CD4-positive, alpha-beta memory T cell (primary cell): ENCODE data around the gene RET. TPM values are rescaled to one million over a fixed set of nuclear protein-coding genes. Genes with fewer than 3 reads are reported as not detected.
A peak's percentile ranks its signal among the peaks of the same experiment; 100 is the strongest.

Experiments
- CTCF ChIA-PET: fragments of 350-600 bp; sonication (Branson Sonifier 250); formaldehyde crosslinking; loops from one replicate; lab custom pipeline; 2021; ENCODE audit warnings: inconsistent platforms; ENCODE audit not compliant: partially characterized antibody; lab: Charles Lee
- POLR2A ChIA-PET: fragments of 350-600 bp; sonication (Branson Sonifier 250); formaldehyde crosslinking; loops from one replicate; lab custom pipeline; 2021; ENCODE audit not compliant: partially characterized antibody; lab: Charles Lee
- DNase-seq, 5 donors: peaks; one replicate each; pipeline versions ENCODE4 v3.0.0 to v3.0.0-alpha.2; 2020 to 2022; ENCODE audit warnings: mixed read lengths in 1 of 5
- H3K27ac ChIP-seq: one replicate; pipeline ENCODE4 v1.7.0; 2013; ENCODE audit warnings: low read depth, low read length
- H3K27me3 ChIP-seq: 2 replicates; pipeline ENCODE4 v1.7.0; 2013; ENCODE audit warnings: mild to moderate bottlenecking, low read length, moderate library complexity; ENCODE audit not compliant: insufficient read depth
- H3K36me3 ChIP-seq: 2 replicates; pipeline ENCODE4 v1.7.0; 2013; ENCODE audit warnings: mild to moderate bottlenecking, low read length, moderate library complexity; ENCODE audit not compliant: insufficient read depth
- H3K4me1 ChIP-seq: 2 replicates; pipeline ENCODE4 v1.7.0; 2013; ENCODE audit warnings: mild to moderate bottlenecking, low read length, moderate library complexity; ENCODE audit not compliant: insufficient read depth
- H3K4me3 ChIP-seq, 2 donors: one replicate each; pipeline ENCODE4 v1.7.0; 2013; ENCODE audit warnings: low read length in 2 of 2, mild to moderate bottlenecking in 1 of 2
- H3K9me3 ChIP-seq, 2 donors: one replicate each; pipeline ENCODE4 v1.7.0; 2013; ENCODE audit warnings: low read length in 2 of 2, control low read depth in 1 of 2; ENCODE audit not compliant: control insufficient read depth in 1 of 2
- H3K27ac Mint-ChIP-seq, 7 donors: one replicate each; pipeline ENCODE4 v1.8.0; 2020 to 2021; ENCODE audit warnings: mixed read lengths in 7 of 7, mild to moderate bottlenecking in 6 of 7, inconsistent platforms in 3 of 7, moderate library complexity in 3 of 7
- H3K27me3 Mint-ChIP-seq, 2 donors: one replicate each; pipeline ENCODE4 v1.8.0; 2020 to 2021; ENCODE audit warnings: mixed read lengths in 2 of 2
- H3K36me3 Mint-ChIP-seq, 2 donors: one replicate each; pipeline ENCODE4 v1.8.0; 2020 to 2021; ENCODE audit warnings: mixed read lengths in 2 of 2, inconsistent platforms in 1 of 2, mild to moderate bottlenecking in 1 of 2
- H3K4me1 Mint-ChIP-seq, 4 donors: one replicate each; pipeline ENCODE4 v1.8.0; 2020 to 2021; ENCODE audit warnings: mixed read lengths in 4 of 4, mild to moderate bottlenecking in 1 of 4
- H3K4me3 Mint-ChIP-seq, 8 donors: one replicate each; pipeline ENCODE4 v1.8.0; 2020 to 2021; ENCODE audit warnings: mixed read lengths in 8 of 8, mild to moderate bottlenecking in 7 of 8, moderate library complexity in 6 of 8, inconsistent platforms in 3 of 8
- H3K9me3 Mint-ChIP-seq, 8 donors: one replicate each; pipeline ENCODE4 v1.8.0; 2020 to 2021; ENCODE audit warnings: mixed read lengths in 8 of 8, mild to moderate bottlenecking in 5 of 8, inconsistent platforms in 3 of 8, moderate library complexity in 1 of 8
- intact Hi-C: fragments of 100-400 bp; cut with micrococcal nuclease; formaldehyde crosslinking; loops from one replicate; pipeline ENCODE4 v1.15.1; 2023
- polyA plus RNA-seq, 2 donors: library from polyadenylated mRNA; unstranded; fragments of 300-500 nt; fragmentation: Illumina TruSeq; gene quantifications; one replicate each; pipeline ENCODE4 v1.2.3, GENCODE V29; 2021
- total RNA-seq, 2 experiments: library from RNA; stranded (reverse); gene quantifications; one replicate each; pipeline ENCODE4 v1.2.3, GENCODE V29; 2021

The RET gene
- total and polyA plus RNA-seq, 4 experiments from 2014 or later: not detected

GRCh38 chr10:43037440-43037839, 39.4 kb upstream of the RET start:
- Histone ChIP-seq H3K9me3 (no peaks in the 10 kb centered on the region), H3K27me3 (no peaks in the 10 kb centered on the region), H3K4me3 (no peak overlapping the region), H3K27ac (no peak overlapping the region), H3K36me3 (no peaks in the 10 kb centered on the region), H3K4me1 (no peaks in the 10 kb centered on the region)
- Mint-ChIP-seq H3K27ac (no peak overlapping the region), H3K36me3 (no peaks in the 10 kb centered on the region), H3K4me1 (peaks cover 0 to 10% (median 3%) of the 10 kb centered on the region in 4 donors), H3K4me3 (no peak overlapping the region), H3K9me3 (peaks cover 3 to 17% (median 10%) of the 10 kb centered on the region in 8 donors), H3K27me3 (no peaks in the 10 kb centered on the region)
- no peak for DNase-seq
- intact Hi-C loops: no loop called here
- ChIA-PET POLR2A (no interaction called here), CTCF (no interaction called here)

GRCh38 chr10:43037942-43038782, 38.7 kb upstream of the RET start:
- POLR2A ChIA-PET: no interaction called here
- Mint-ChIP-seq H3K36me3 (no peaks in the 10 kb centered on the region), H3K27ac (peak overlapping the region in 1 of 7 donors; percentile 50), H3K27me3 (no peaks in the 10 kb centered on the region), H3K9me3 (peaks cover 0 to 10% (median 4%) of the 10 kb centered on the region in 8 donors), H3K4me3 (no peak overlapping the region), H3K4me1 (peaks cover 0 to 10% (median 3%) of the 10 kb centered on the region in 4 donors)
- Histone ChIP-seq H3K36me3 (no peaks in the 10 kb centered on the region), H3K4me3 (no peak overlapping the region), H3K4me1 (no peaks in the 10 kb centered on the region), H3K27ac (no peak overlapping the region), H3K27me3 (no peaks in the 10 kb centered on the region), H3K9me3 (no peaks in the 10 kb centered on the region)
- CTCF ChIA-PET: interaction anchor here (1.2 kb wide), 1 partner anchor 21 kb away, joined by 3 read pairs; no protein-coding TSS in a partner anchor
- intact Hi-C loops: no loop called here
- no peak for DNase-seq

GRCh38 chr10:43038783-43039623, 37.9 kb upstream of the RET start:
- POLR2A ChIA-PET: no interaction called here
- Mint-ChIP-seq H3K4me3 (no peak overlapping the region), H3K27ac (no peak overlapping the region), H3K36me3 (no peaks in the 10 kb centered on the region), H3K9me3 (peaks cover 0 to 3% (median 2%) of the 10 kb centered on the region in 8 donors), H3K4me1 (peaks cover 0 to 10% (median 3%) of the 10 kb centered on the region in 4 donors), H3K27me3 (no peaks in the 10 kb centered on the region)
- CTCF ChIA-PET: interaction anchor here (1.2 kb wide), 1 partner anchor 20 kb away, joined by 3 read pairs; no protein-coding TSS in a partner anchor
- H3K4me3 ChIP-seq: no peak overlapping the region
- H3K27me3 ChIP-seq: no peaks in the 10 kb centered on the region
- H3K9me3 ChIP-seq: no peaks in the 10 kb centered on the region
- DNase-seq: no peak
- H3K36me3 ChIP-seq: no peaks in the 10 kb centered on the region
- no peaks in the 10 kb centered on the region for H3K4me1 ChIP-seq
- intact Hi-C loops: no loop called here
- no peak overlapping the region for H3K27ac ChIP-seq

- H3K9me3 Mint-ChIP-seq: no peaks in the 10 kb centered on the region
- Histone ChIP-seq H3K27me3 (no peaks in the 10 kb centered on the region), H3K4me3 (no peak overlapping the region), H3K9me3 (no peaks in the 10 kb centered on the region), H3K36me3 (no peaks in the 10 kb centered on the region), H3K27ac (no peak overlapping the region), H3K4me1 (no peaks in the 10 kb centered on the region)
- POLR2A ChIA-PET: no interaction called here
- peaks cover 0 to 10% (median 3%) of the 10 kb centered on the region in 4 donors for H3K4me1 Mint-ChIP-seq
- intact Hi-C loops: no loop called here
- no peaks in the 10 kb centered on the region for H3K27me3 Mint-ChIP-seq
- no peak overlapping the region for H3K27ac Mint-ChIP-seq
- CTCF ChIA-PET: interaction anchor here (1.2 kb wide), 1 partner anchor 19 kb away, joined by 3 read pairs; no protein-coding TSS in a partner anchor
- H3K4me3 Mint-ChIP-seq: no peak overlapping the region
- H3K36me3 Mint-ChIP-seq: no peaks in the 10 kb centered on the region
- no peak for DNase-seq
These were observed 37.0 kb upstream of the RET start for GRCh38 chr10:43039624-43040481.

GRCh38 chr10:43040482-43041256, 36.2 kb upstream of the RET start:
- CTCF ChIA-PET: no interaction called here
- Mint-ChIP-seq H3K4me1 (peaks cover 0 to 6% (median 3%) of the 10 kb centered on the region in 4 donors), H3K9me3 (no peaks in the 10 kb centered on the region), H3K27me3 (no peaks in the 10 kb centered on the region), H3K36me3 (no peaks in the 10 kb centered on the region), H3K4me3 (no peak overlapping the region), H3K27ac (no peak overlapping the region)
- POLR2A ChIA-PET: no interaction called here
- Histone ChIP-seq H3K27me3 (no peaks in the 10 kb centered on the region), H3K4me1 (no peaks in the 10 kb centered on the region), H3K36me3 (no peaks in the 10 kb centered on the region), H3K9me3 (no peaks in the 10 kb centered on the region), H3K4me3 (no peak overlapping the region), H3K27ac (no peak overlapping the region)
- DNase-seq: no peak
- intact Hi-C loops: no loop called here

- Mint-ChIP-seq H3K4me1 (no peaks in the 10 kb centered on the region), H3K36me3 (no peaks in the 10 kb centered on the region), H3K9me3 (no peaks in the 10 kb centered on the region), H3K4me3 (no peak overlapping the region), H3K27me3 (no peaks in the 10 kb centered on the region), H3K27ac (no peak overlapping the region)
- no peaks in the 10 kb centered on the region for H3K4me1 ChIP-seq
- no peaks in the 10 kb centered on the region for H3K27me3 ChIP-seq
- H3K36me3 ChIP-seq: no peaks in the 10 kb centered on the region
- H3K9me3 ChIP-seq: no peaks in the 10 kb centered on the region
- ChIA-PET CTCF (no interaction called here), POLR2A (no interaction called here)
- H3K4me3 ChIP-seq: no peak overlapping the region
- no peak for DNase-seq
- intact Hi-C loops: no loop called here
- no peak overlapping the region for H3K27ac ChIP-seq
These were observed 35.2 kb upstream of the RET start for GRCh38 chr10:43041422-43042342.
